ENCODE measurements around the gene ZNF124.

ZNF124 gene

DNA sequence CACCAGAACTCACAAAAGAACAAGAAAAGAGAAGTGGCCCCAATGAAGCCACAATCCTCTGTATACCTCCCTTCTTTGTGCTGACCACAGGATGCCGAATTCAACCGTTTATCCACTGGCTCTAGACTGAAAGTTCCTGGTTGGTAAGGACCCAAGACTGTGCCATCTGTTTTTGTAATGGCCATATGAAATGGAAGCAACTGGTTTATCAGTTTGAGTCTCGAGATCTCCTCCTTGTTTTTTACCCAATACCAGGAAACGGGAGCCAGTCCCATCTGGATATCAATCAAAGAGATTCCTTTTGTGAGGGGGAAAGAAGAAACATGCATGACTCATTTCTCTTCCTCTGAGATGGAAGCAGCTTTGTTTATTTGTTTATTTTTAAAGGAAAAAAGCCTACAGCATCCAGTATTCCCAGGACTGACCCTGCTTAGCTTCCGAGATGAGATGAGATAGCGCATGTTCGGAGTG lies 32.4 kb upstream of the ZNF124 start:
- WGBS, 2 experiments (ENCODE audit: insufficient coverage in 2 of 2): 75 to 87% methylated on average over 3 to 4 of the region's 7 CpGs
- Histone ChIP-seq H3K4me1 (ENCODE audit: control insufficient read depth, insufficient read depth, low read length, poor library complexity, severe bottlenecking) (peaks cover 7% of the 10 kb centered on the region), H3K27ac (ENCODE audit: low read depth, low read length, severe bottlenecking) (peak overlapping the region; percentile 83), H3K9me3 (ENCODE audit: control insufficient read depth, low read length) (peaks cover 6% of the 10 kb centered on the region), H3K36me3 (ENCODE audit: control insufficient read depth, insufficient read depth, low read length) (peaks cover 81% of the 10 kb centered on the region), H3K4me3 (ENCODE audit: extremely low read depth, insufficient read depth, low read length, poor library complexity, severe bottlenecking) (no peak overlapping the region)

DNA sequence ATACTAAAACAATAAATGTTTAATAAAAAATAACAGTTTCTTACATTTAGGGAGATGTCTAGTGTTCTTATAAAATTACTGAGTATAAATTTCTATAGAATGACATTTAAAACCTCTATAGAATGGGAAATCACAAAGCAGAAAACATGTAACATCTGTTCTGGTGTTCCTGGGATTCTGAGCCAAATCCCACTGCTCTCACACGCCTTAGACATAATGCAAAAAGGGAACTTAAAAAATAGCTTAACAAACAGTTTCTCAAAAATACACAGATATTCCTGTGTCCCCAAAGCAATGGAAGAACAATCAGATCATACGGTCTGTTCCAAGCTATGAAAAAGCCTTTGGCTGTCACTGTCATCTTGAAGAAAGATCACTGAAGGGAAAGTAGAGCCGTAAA lies 27.0 kb upstream of the ZNF124 start:
- WGBS, 2 experiments (ENCODE audit: insufficient coverage in 2 of 2): 85 to 100% methylated on average over 2 of the region's 3 CpGs
- Histone ChIP-seq H3K27ac (ENCODE audit: low read depth, low read length, severe bottlenecking) (no peak overlapping the region), H3K4me1 (ENCODE audit: control insufficient read depth, insufficient read depth, low read length, poor library complexity, severe bottlenecking) (no peaks in the 10 kb centered on the region), H3K4me3 (ENCODE audit: extremely low read depth, insufficient read depth, low read length, poor library complexity, severe bottlenecking) (no peak overlapping the region), H3K36me3 (ENCODE audit: control insufficient read depth, insufficient read depth, low read length) (peaks cover 96% of the 10 kb centered on the region), H3K9me3 (ENCODE audit: control insufficient read depth, low read length) (peaks cover 12% of the 10 kb centered on the region)

DNA sequence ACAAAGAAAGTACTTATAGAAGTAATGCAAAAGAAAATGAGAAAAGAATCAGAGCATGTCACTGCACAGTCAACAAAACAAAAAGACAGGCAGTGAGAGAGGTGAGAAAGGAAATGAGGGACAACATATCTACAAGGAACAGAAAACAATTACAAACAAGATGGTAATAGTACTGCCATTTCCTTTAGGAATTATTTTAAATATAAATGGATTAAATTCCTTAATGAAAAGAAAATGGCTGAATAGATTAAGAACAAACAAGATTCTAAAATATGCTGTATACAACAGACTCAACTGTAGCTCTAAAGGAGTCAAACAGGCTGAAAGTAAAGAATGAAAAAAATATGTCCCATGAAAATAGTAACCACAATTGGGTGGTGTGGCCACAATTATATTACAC lies 22.1 kb upstream of the ZNF124 start:
- Histone ChIP-seq H3K27ac (ENCODE audit: low read depth, low read length, severe bottlenecking) (no peak overlapping the region), H3K36me3 (ENCODE audit: control insufficient read depth, insufficient read depth, low read length) (peaks cover 83% of the 10 kb centered on the region), H3K9me3 (ENCODE audit: control insufficient read depth, low read length) (peaks cover 40% of the 10 kb centered on the region), H3K4me3 (ENCODE audit: extremely low read depth, insufficient read depth, low read length, poor library complexity, severe bottlenecking) (no peak overlapping the region), H3K4me1 (ENCODE audit: control insufficient read depth, insufficient read depth, low read length, poor library complexity, severe bottlenecking) (no peaks in the 10 kb centered on the region)

DNA sequence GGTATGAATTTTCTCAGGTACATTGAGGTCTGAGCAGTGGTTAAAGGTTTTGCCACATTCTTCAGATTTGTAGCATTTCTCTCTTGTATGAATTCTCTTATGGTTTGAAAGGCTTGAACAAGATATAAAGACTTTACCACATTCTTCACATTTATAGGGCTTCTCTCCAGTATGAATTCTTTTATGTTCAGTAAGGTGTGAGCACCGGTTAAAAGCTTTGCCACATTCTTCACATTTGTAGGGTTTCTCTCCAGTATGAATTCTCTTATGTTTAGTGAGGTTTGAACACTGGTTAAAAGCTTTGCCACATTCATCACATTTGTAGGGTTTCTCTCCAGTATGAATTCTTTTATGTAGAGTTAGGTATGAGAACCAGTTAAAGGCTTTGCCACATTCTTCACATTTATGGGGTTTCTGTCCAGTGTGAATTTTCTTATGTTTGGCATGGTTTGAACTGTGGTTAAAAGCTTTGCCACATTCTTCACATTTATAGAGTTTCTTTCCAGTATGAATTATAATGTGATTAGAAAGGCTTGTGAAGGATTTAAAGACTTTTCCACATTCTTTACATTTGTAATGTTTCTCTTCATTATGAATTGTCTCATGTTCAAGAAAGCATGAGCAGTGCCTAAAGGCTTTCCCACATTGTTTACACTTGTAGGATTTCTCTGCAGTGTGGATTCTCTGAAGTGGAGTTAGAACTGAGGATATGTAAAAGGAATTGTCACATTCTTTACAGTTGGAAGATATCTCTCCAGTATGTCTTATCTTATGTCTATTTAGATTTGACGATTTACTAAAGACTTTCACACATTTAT lies 18.4 kb upstream of the ZNF124 start:
- peaks cover 65% of the 10 kb centered on the region for H3K36me3 ChIP-seq (ENCODE audit: control insufficient read depth, insufficient read depth, low read length)
- H3K4me1 ChIP-seq (ENCODE audit: control insufficient read depth, insufficient read depth, low read length, poor library complexity, severe bottlenecking): no peaks in the 10 kb centered on the region
- H3K4me3 ChIP-seq (ENCODE audit: extremely low read depth, insufficient read depth, low read length, poor library complexity, severe bottlenecking): no peak overlapping the region
- 100% methylated on average over 1 of the region's 2 CpGs; no CpG with 5 or more reads in 1 of the 2 experiments for WGBS, 2 experiments (ENCODE audit: insufficient coverage in 2 of 2)
- no peak overlapping the region for H3K27ac ChIP-seq (ENCODE audit: low read depth, low read length, severe bottlenecking)
- H3K9me3 ChIP-seq (ENCODE audit: control insufficient read depth, low read length): peaks cover 45% of the 10 kb centered on the region

DNA sequence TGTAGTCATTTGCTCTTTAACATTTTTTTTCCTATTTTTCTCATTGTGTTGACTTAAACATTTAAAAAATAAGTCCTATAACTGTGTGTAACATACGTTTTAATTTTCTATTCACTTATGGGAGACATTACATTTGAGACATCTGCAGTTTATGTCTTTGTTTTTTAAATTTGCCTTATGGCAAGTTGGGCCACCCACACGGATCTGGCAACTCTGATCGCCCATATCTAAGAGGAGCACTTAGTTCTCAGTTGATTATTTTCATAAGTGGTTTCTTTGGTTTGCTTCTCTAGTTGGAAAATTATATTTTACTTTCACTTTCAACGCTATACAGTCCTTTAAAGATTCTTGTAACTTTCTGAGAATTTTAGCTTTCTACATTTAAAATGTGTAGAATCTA lies 13.8 kb upstream of the ZNF124 start:
- Histone ChIP-seq H3K27ac (ENCODE audit: low read depth, low read length, severe bottlenecking) (no peak overlapping the region), H3K4me1 (ENCODE audit: control insufficient read depth, insufficient read depth, low read length, poor library complexity, severe bottlenecking) (no peaks in the 10 kb centered on the region), H3K36me3 (ENCODE audit: control insufficient read depth, insufficient read depth, low read length) (peaks cover 31% of the 10 kb centered on the region), H3K9me3 (ENCODE audit: control insufficient read depth, low read length) (peaks cover 42% of the 10 kb centered on the region), H3K4me3 (ENCODE audit: extremely low read depth, insufficient read depth, low read length, poor library complexity, severe bottlenecking) (no peak overlapping the region)
- 100% methylated on average over 1 of the region's 4 CpGs for WGBS, 2 experiments (ENCODE audit: insufficient coverage in 2 of 2)

DNA sequence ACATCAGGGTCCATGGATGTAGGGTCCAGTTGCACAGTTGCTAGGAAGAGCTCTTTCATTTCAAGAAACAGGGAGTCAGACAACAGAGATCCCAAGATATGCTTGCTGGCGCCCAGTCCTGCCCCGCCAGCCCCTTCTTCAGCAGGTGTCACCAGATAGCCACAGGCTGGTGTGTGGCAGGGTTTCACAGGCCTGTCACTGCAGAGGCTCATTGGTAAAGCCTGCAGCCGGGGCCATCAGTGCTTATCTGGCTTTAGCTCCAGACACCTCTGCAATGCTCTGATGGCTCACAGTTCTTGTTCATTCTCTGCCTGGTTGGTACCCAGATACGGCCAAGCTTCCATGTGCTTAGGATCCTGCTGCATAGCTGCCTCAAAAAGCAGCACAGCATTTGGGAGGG lies 12.4 kb upstream of the ZNF124 start:
- H3K4me1 ChIP-seq (ENCODE audit: control insufficient read depth, insufficient read depth, low read length, poor library complexity, severe bottlenecking): no peaks in the 10 kb centered on the region
- H3K27ac ChIP-seq (ENCODE audit: low read depth, low read length, severe bottlenecking): no peak overlapping the region
- H3K4me3 ChIP-seq (ENCODE audit: extremely low read depth, insufficient read depth, low read length, poor library complexity, severe bottlenecking): no peak overlapping the region
- 96 to 100% methylated on average over 3 to 4 of the region's 4 CpGs for WGBS, 2 experiments (ENCODE audit: insufficient coverage in 2 of 2)
- peaks cover 20% of the 10 kb centered on the region for H3K36me3 ChIP-seq (ENCODE audit: control insufficient read depth, insufficient read depth, low read length)
- H3K9me3 ChIP-seq (ENCODE audit: control insufficient read depth, low read length): peaks cover 32% of the 10 kb centered on the region

DNA sequence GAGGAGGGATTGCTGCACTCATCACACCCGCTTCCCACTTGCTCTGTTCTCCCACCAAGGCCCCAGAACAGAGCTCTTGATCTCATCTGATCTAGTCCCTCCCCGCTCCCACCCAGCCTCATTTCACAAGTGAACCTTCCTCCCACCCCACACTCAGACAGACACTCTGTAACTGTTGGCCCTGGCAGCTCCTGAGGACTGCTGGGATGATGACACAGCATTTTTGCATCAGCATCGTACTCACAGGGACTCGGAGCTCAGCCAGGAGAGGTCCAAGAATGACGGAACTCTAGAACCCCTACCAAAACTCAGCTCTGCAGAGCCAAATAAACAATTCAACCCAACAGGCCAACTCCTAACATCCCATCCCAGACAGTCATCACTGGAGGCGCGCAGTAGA lies 11.2 kb upstream of the ZNF124 start:
- no peak overlapping the region for H3K4me3 ChIP-seq (ENCODE audit: extremely low read depth, insufficient read depth, low read length, poor library complexity, severe bottlenecking)
- H3K36me3 ChIP-seq (ENCODE audit: control insufficient read depth, insufficient read depth, low read length): peaks cover 11% of the 10 kb centered on the region
- H3K4me1 ChIP-seq (ENCODE audit: control insufficient read depth, insufficient read depth, low read length, poor library complexity, severe bottlenecking): no peaks in the 10 kb centered on the region
- peaks cover 27% of the 10 kb centered on the region for H3K9me3 ChIP-seq (ENCODE audit: control insufficient read depth, low read length)
- no peak overlapping the region for H3K27ac ChIP-seq (ENCODE audit: low read depth, low read length, severe bottlenecking)
- 89 to 100% methylated on average over 2 to 6 of the region's 7 CpGs for WGBS, 2 experiments (ENCODE audit: insufficient coverage in 2 of 2)

DNA sequence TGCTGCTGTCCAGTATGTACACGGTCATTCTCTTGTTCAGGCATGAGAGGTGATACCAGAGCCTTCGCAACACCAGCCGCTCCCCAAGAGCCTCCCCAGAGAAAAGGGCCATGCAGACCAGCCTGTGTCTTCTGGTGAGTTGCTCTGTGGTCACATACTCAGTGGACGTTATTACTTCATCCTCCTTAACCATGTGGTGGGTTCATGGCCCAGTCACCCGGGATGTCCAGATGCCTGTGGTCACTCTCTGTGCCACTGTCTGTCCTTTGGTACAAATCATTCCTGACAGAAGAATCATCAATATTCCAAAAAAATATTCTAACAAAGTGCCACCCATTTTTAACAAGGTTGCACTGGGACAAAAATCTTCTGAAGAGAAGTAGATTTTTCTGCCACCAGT lies 8.8 kb upstream of the ZNF124 start:
- Histone ChIP-seq H3K27ac (ENCODE audit: low read depth, low read length, severe bottlenecking) (no peak overlapping the region), H3K9me3 (ENCODE audit: control insufficient read depth, low read length) (peaks cover 21% of the 10 kb centered on the region), H3K4me1 (ENCODE audit: control insufficient read depth, insufficient read depth, low read length, poor library complexity, severe bottlenecking) (no peaks in the 10 kb centered on the region), H3K36me3 (ENCODE audit: control insufficient read depth, insufficient read depth, low read length) (no peaks in the 10 kb centered on the region), H3K4me3 (ENCODE audit: extremely low read depth, insufficient read depth, low read length, poor library complexity, severe bottlenecking) (no peak overlapping the region)
- WGBS, 2 experiments (ENCODE audit: insufficient coverage in 2 of 2): 91 to 96% methylated on average over 5 of the region's 5 CpGs

DNA sequence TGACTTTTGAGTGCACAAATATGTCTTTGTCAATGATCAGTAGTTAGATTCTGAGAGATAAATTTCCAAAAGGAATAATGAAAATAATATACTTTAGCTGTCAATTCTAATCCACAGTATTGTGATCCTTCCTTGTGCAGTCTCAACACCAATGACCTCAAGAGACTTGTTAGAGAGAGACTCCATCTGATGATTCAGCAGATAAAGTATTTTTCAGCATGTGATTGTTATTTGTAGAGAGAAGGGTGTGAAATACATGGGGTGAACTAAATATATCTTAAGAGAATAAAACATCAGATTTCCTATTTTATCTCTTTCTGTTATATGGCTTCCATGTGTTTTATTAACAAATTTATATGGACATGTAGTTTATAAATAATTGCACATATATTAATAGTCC lies 5.9 kb upstream of the ZNF124 start:
- no peaks in the 10 kb centered on the region for H3K4me1 ChIP-seq (ENCODE audit: control insufficient read depth, insufficient read depth, low read length, poor library complexity, severe bottlenecking)
- no peak overlapping the region for H3K27ac ChIP-seq (ENCODE audit: low read depth, low read length, severe bottlenecking)
- no peaks in the 10 kb centered on the region for H3K36me3 ChIP-seq (ENCODE audit: control insufficient read depth, insufficient read depth, low read length)
- H3K9me3 ChIP-seq (ENCODE audit: control insufficient read depth, low read length): no peaks in the 10 kb centered on the region
- H3K4me3 ChIP-seq (ENCODE audit: extremely low read depth, insufficient read depth, low read length, poor library complexity, severe bottlenecking): no peak overlapping the region

DNA sequence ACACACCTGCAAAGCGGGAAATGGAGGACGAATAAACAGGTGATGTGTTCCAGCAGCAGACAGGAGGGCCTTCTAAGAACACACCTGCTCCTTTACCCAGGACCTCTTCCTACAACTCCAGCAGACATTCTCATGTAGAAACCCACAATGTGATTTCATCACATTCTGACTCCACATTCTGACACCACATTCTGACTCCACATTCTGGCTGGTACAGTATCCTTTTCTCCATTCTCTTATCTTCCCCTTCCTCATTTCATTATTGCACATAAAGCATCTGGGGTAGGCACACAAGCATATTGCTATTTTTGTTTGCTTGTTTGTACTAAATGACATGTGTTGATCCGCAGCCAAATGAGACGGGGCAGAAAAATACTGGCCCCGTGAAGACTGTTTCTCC lies 3.6 kb upstream of the ZNF124 start:
- Histone ChIP-seq H3K4me3 (ENCODE audit: extremely low read depth, insufficient read depth, low read length, poor library complexity, severe bottlenecking) (no peak overlapping the region), H3K4me1 (ENCODE audit: control insufficient read depth, insufficient read depth, low read length, poor library complexity, severe bottlenecking) (no peaks in the 10 kb centered on the region), H3K36me3 (ENCODE audit: control insufficient read depth, insufficient read depth, low read length) (no peaks in the 10 kb centered on the region), H3K27ac (ENCODE audit: low read depth, low read length, severe bottlenecking) (no peak overlapping the region), H3K9me3 (ENCODE audit: control insufficient read depth, low read length) (no peaks in the 10 kb centered on the region)
- WGBS, 2 experiments (ENCODE audit: insufficient coverage in 2 of 2): 88 to 96% methylated on average over 2 of the region's 5 CpGs

DNA sequence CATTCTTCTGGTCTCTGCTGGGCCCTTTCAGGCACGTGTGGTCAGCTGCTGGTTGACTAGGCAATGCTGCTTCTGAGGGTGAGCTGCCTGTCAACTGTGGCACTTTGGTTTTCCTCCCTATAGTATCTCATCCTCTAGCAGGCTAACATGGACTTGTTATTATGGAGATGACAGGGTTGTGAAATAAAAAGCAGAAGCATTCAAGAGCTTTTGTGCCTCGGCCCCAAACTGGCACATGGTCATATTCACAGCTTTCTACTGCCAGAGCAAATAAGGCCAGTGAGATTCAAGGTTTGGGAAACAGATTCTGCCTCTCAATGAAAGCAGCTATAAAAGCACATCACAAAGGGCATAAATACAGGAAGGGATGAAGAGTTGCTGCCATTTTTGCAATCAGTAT lies 1.6 kb upstream of the ZNF124 start:
- H3K4me1 ChIP-seq (ENCODE audit: control insufficient read depth, insufficient read depth, low read length, poor library complexity, severe bottlenecking): no peaks in the 10 kb centered on the region

More for the DNA sequence above, 1.6 kb upstream of the ZNF124 start:
- peaks cover 9% of the 10 kb centered on the region for H3K36me3 ChIP-seq (ENCODE audit: control insufficient read depth, insufficient read depth, low read length)
- WGBS, 2 experiments (ENCODE audit: insufficient coverage in 2 of 2): 80 to 83% methylated on average over 1 of the region's 2 CpGs
- H3K4me3 ChIP-seq (ENCODE audit: extremely low read depth, insufficient read depth, low read length, poor library complexity, severe bottlenecking): no peak overlapping the region
- peaks cover 8% of the 10 kb centered on the region for H3K9me3 ChIP-seq (ENCODE audit: control insufficient read depth, low read length)
- no peak overlapping the region for H3K27ac ChIP-seq (ENCODE audit: low read depth, low read length, severe bottlenecking)
